Measurements from ENCODE around the gene PIP5KL1.

PIP5KL1 gene

GRCh38 chr9:127930231-127931091 is at the start of gene PIP5KL1:
Gene PIP5KL1 (minus strand): TSS chr9:127930777. CDS start chr9:127930752, 25 bp downstream.
- peak; percentile 97 for DNase-seq (ENCODE audit: low spot score)

- DNase-seq (ENCODE audit: low spot score) = peak; percentile 73
These were observed 49.6 kb upstream of the PIP5KL1 start for GRCh38 chr9:127980060-127980705.

GRCh38 chr9:127979333-127980059 is 48.9 kb upstream of the PIP5KL1 start:
- DNase-seq (ENCODE audit: low spot score) = peak; percentile 66

- no peak for DNase-seq (ENCODE audit: low spot score)
These were observed 48.4 kb upstream of the PIP5KL1 start for GRCh38 chr9:127979015-127979332.

- DNase-seq (ENCODE audit: low spot score) = no peak
These were observed 47.5 kb upstream of the PIP5KL1 start for GRCh38 chr9:127977884-127978647.

GRCh38 chr9:127977009-127977883 is 46.7 kb upstream of the PIP5KL1 start:
- no peak for DNase-seq (ENCODE audit: low spot score)

GRCh38 chr9:127976498-127976897 is 45.9 kb upstream of the PIP5KL1 start:
- DNase-seq (ENCODE audit: low spot score) = no peak

- no peak for DNase-seq (ENCODE audit: low spot score)
These were observed 45.1 kb upstream of the PIP5KL1 start for GRCh38 chr9:127975376-127976315.

GRCh38 chr9:127974769-127975261 is 44.2 kb upstream of the PIP5KL1 start:
- no peak for DNase-seq (ENCODE audit: low spot score)

GRCh38 chr9:127974001-127974768 is 43.6 kb upstream of the PIP5KL1 start:
- DNase-seq (ENCODE audit: low spot score) = no peak

- no peak for DNase-seq (ENCODE audit: low spot score)
These were observed 42.8 kb upstream of the PIP5KL1 start for GRCh38 chr9:127973169-127974000.

- DNase-seq (ENCODE audit: low spot score) = no peak
These were observed 41.8 kb upstream of the PIP5KL1 start for GRCh38 chr9:127972236-127972871.

GRCh38 chr9:127971357-127972235 is 41.0 kb upstream of the PIP5KL1 start:
- no peak for DNase-seq (ENCODE audit: low spot score)

GRCh38 chr9:127970401-127971313 is 40.1 kb upstream of the PIP5KL1 start:
- DNase-seq (ENCODE audit: low spot score) = no peak

- DNase-seq (ENCODE audit: low spot score) = no peak
These were observed 38.3 kb upstream of the PIP5KL1 start for GRCh38 chr9:127968700-127969383.

Data from D341Med (cell line).